GM10847 (cell line): ENCODE results near the gene HTRA3.

Experiments
- POLR2A ChIP-seq: IDR thresholded peaks from 2 replicates; pipeline ENCODE4 v1.6.1; 2011; ENCODE audit not compliant: insufficient read length; ENCODE audit errors: extremely low read depth

The HTRA3 gene

GRCh38 chr4:8355864-8356565 is 86.5 kb downstream of the HTRA3 start:
- no peak for TF ChIP-seq POLR2A
